Activated CD4-positive, alpha-beta T cell treated with anti-CD3 and anti-CD28 coated beads, Interleukin-2, amount 50 U/mL, for 48 hours (primary cell): ENCODE results near the gene GMFB.
"Not testable (repeated sequence)": the region's sequence is repeated elsewhere in the genome, so short reads cannot be mapped to it uniquely, and the experiment has no call there.

Experiments
- DNase-seq, 2 experiments: peaks; one replicate each; pipeline ENCODE4 v3.0.0-alpha.2; 2020

The GMFB gene

GRCh38 chr14:54457609-54457996, 31.2 kb downstream of the GMFB start:
- DNase-seq = no peak

- DNase-seq = not testable (repeated sequence)
Observed at GRCh38 chr14:54456820-54457608, 31.8 kb downstream of the GMFB start.

- DNase-seq = no peak
Observed at GRCh38 chr14:54455363-54455762, 33.4 kb downstream of the GMFB start.

GRCh38 chr14:54453990-54454389, 34.8 kb downstream of the GMFB start:
- DNase-seq = not testable (repeated sequence)

- DNase-seq = no peak
Observed at GRCh38 chr14:54453252-54453651, 35.5 kb downstream of the GMFB start.

- DNase-seq = no peak
Observed at GRCh38 chr14:54451961-54452360, 36.8 kb downstream of the GMFB start.

- DNase-seq = no peak
Observed at GRCh38 chr14:54451121-54451601, 37.6 kb downstream of the GMFB start.

GRCh38 chr14:54450535-54450934, 38.2 kb downstream of the GMFB start:
- DNase-seq = peak in 1 of 2 experiments; percentile 15

- DNase-seq = no peak
Observed at GRCh38 chr14:54447231-54447692, 41.5 kb downstream of the GMFB start.

GRCh38 chr14:54446161-54446693, 42.6 kb downstream of the GMFB start:
- DNase-seq = no peak

- DNase-seq = no peak
Observed at GRCh38 chr14:54444681-54445080, 44.1 kb downstream of the GMFB start.

GRCh38 chr14:54443981-54444380, 44.8 kb downstream of the GMFB start:
- no peak for DNase-seq

- DNase-seq = not testable (repeated sequence)
Observed at GRCh38 chr14:54442961-54443360, 45.8 kb downstream of the GMFB start.

GRCh38 chr14:54440873-54441868, 47.6 kb downstream of the GMFB start, which contains the start of gene CNIH1:
TSS of gene CNIH1 (minus strand) at chr14:54441374. CDS start at chr14:54441327, 47 bp downstream.
- DNase-seq = peak; percentile 93 to 94

GRCh38 chr14:54440476-54440872, 48.3 kb downstream of the GMFB start:
- DNase-seq = no peak

GRCh38 chr14:54440037-54440436, 48.7 kb downstream of the GMFB start:
- DNase-seq = no peak

GRCh38 chr14:54438703-54439102, 50.1 kb downstream of the GMFB start:
- no peak for DNase-seq

- DNase-seq = not testable (repeated sequence)
Observed at GRCh38 chr14:54437954-54438353, 50.8 kb downstream of the GMFB start.

GRCh38 chr14:54435500-54435981, 53.2 kb downstream of the GMFB start:
- peak in 1 of 2 experiments; percentile 18 for DNase-seq

- no peak for DNase-seq
Observed at GRCh38 chr14:54428527-54428926, 60.3 kb downstream of the GMFB start.

GRCh38 chr14:54427871-54428270, 60.9 kb downstream of the GMFB start:
- no peak for DNase-seq

- DNase-seq = no peak
Observed at GRCh38 chr14:54425537-54426274, 63.1 kb downstream of the GMFB start.
